ENCODE measurements around the gene FUNDC1.
A peak's percentile ranks its signal among the peaks of the same experiment; 100 is the strongest.
"Not testable (repeated sequence)": the region's sequence is repeated elsewhere in the genome, so short reads cannot be mapped to it uniquely, and the experiment has no call there.

FUNDC1 gene

GRCh38 chrX:44542567-44543325, at the start of gene FUNDC1:
Gene FUNDC1, minus strand, starts transcription at chrX:44542859. Its CDS starts 27 bp downstream, at chrX:44542832.
- peak; percentile 77 to 88 for DNase-seq (ENCODE audit: low read depth in 2 of 2)

GRCh38 chrX:44585866-44586265, 43.2 kb upstream of the FUNDC1 start:
- DNase-seq (ENCODE audit: low read depth in 2 of 2) = no peak

- no peak for DNase-seq (ENCODE audit: low read depth in 2 of 2)
Observed at GRCh38 chrX:44580466-44580865, 37.8 kb upstream of the FUNDC1 start.

GRCh38 chrX:44572340-44572938, 29.8 kb upstream of the FUNDC1 start:
- no peak for DNase-seq (ENCODE audit: low read depth in 2 of 2)

GRCh38 chrX:44570522-44570921, 27.9 kb upstream of the FUNDC1 start:
- DNase-seq (ENCODE audit: low read depth in 2 of 2) = no peak

GRCh38 chrX:44569122-44569521, 26.5 kb upstream of the FUNDC1 start:
- no peak for DNase-seq (ENCODE audit: low read depth in 2 of 2)

- DNase-seq (ENCODE audit: low read depth in 2 of 2) = no peak
Observed at GRCh38 chrX:44568196-44568595, 25.5 kb upstream of the FUNDC1 start.

- not testable (repeated sequence) for DNase-seq (ENCODE audit: low read depth in 2 of 2)
Observed at GRCh38 chrX:44561896-44562295, 19.2 kb upstream of the FUNDC1 start.

- DNase-seq (ENCODE audit: low read depth in 2 of 2) = no peak
Observed at GRCh38 chrX:44550563-44550962, 7.9 kb upstream of the FUNDC1 start.

- DNase-seq (ENCODE audit: low read depth in 2 of 2) = not testable (repeated sequence)
Observed at GRCh38 chrX:44545454-44545853, 2.8 kb upstream of the FUNDC1 start.

GRCh38 chrX:44544036-44544435, 1.4 kb upstream of the FUNDC1 start:
- no peak for DNase-seq (ENCODE audit: low read depth in 2 of 2)

- DNase-seq (ENCODE audit: low read depth in 2 of 2) = no peak
Observed at GRCh38 chrX:44536198-44536597, 6.5 kb downstream of the FUNDC1 start.

- DNase-seq (ENCODE audit: low read depth in 2 of 2) = no peak
Observed at GRCh38 chrX:44529310-44529709, 13.3 kb downstream of the FUNDC1 start.

GRCh38 chrX:44514272-44514671, 28.4 kb downstream of the FUNDC1 start:
- DNase-seq (ENCODE audit: low read depth in 2 of 2) = no peak

- DNase-seq (ENCODE audit: low read depth in 2 of 2) = no peak
Observed at GRCh38 chrX:44507292-44507691, 35.4 kb downstream of the FUNDC1 start.

GRCh38 chrX:44506678-44507077, 36.0 kb downstream of the FUNDC1 start:
- no peak for DNase-seq (ENCODE audit: low read depth in 2 of 2)

- no peak for DNase-seq (ENCODE audit: low read depth in 2 of 2)
Observed at GRCh38 chrX:44503560-44503959, 39.1 kb downstream of the FUNDC1 start.

GRCh38 chrX:44495091-44495490, 47.6 kb downstream of the FUNDC1 start:
- no peak for DNase-seq (ENCODE audit: low read depth in 2 of 2)

GRCh38 chrX:44494357-44494756, 48.3 kb downstream of the FUNDC1 start:
- no peak for DNase-seq (ENCODE audit: low read depth in 2 of 2)

GRCh38 chrX:44489515-44489914, 53.1 kb downstream of the FUNDC1 start:
- DNase-seq (ENCODE audit: low read depth in 2 of 2) = no peak

- DNase-seq (ENCODE audit: low read depth in 2 of 2) = no peak
Observed at GRCh38 chrX:44484607-44485146, 58.0 kb downstream of the FUNDC1 start.

- no peak for DNase-seq (ENCODE audit: low read depth in 2 of 2)
Observed at GRCh38 chrX:44483965-44484606, 58.6 kb downstream of the FUNDC1 start.

- no peak for DNase-seq (ENCODE audit: low read depth in 2 of 2)
Observed at GRCh38 chrX:44482575-44482974, 60.1 kb downstream of the FUNDC1 start.

Data from stimulated activated CD8-positive, alpha-beta memory T cell treated with anti-CD3 and anti-CD28 coated beads, Interleukin-7, amount 100 ng/mL, for 1 hour (primary cell).